WTC11 (cell line): Measurements from ENCODE around the gene DKC1. TPM values are rescaled to one million over a fixed set of nuclear protein-coding genes. Genes with fewer than 3 reads are reported as not detected.

Experiments used
- ATAC-seq: fragments of 200-7000 bp; cut with Tn5 transposase; 2 replicates; pipeline ENCODE4 v1.10.0; 2021; ENCODE audit warnings: mild to moderate bottlenecking, moderate library complexity
- CTCF ChIA-PET: fragments of 300-600 bp; sonication (Branson Sonifier 250); formaldehyde crosslinking; loops from one replicate; lab custom pipeline; 2021; ENCODE audit warnings: antibody characterized with exemption; lab: Charles Lee
- POLR2A ChIA-PET: fragments of 350-600 bp; sonication (Branson Sonifier 250); formaldehyde crosslinking; loops from one replicate; lab custom pipeline; 2021; ENCODE audit warnings: antibody characterized with exemption; lab: Charles Lee
- DNase-seq: peaks from one replicate; pipeline ENCODE4 v3.0.0; 2021; ENCODE audit warnings: low spot score
- H3K27ac Mint-ChIP-seq: 2 replicates; pipeline ENCODE4 v1.8.0; 2021; ENCODE audit warnings: mixed read lengths
- H3K27me3 Mint-ChIP-seq: 2 replicates; pipeline ENCODE4 v1.8.0; 2021; ENCODE audit warnings: low read depth, mild to moderate bottlenecking, moderate library complexity, mixed read lengths
- H3K36me3 Mint-ChIP-seq: 2 replicates; pipeline ENCODE4 v1.8.0; 2021; ENCODE audit warnings: mixed read lengths
- H3K4me1 Mint-ChIP-seq: 2 replicates; pipeline ENCODE4 v1.8.0; 2022; ENCODE audit warnings: mixed read lengths
- H3K4me3 Mint-ChIP-seq: 2 replicates; pipeline ENCODE4 v1.8.0; 2021; ENCODE audit warnings: mild to moderate bottlenecking, moderate library complexity, mixed read lengths
- H3K9me3 Mint-ChIP-seq: 2 replicates; pipeline ENCODE4 v1.8.0; 2021; ENCODE audit warnings: mixed read lengths
- AR ChIP-seq: fragments of 250-450 bp; sonication (Bioruptor Pico); IDR thresholded peaks from 2 replicates; pipeline ENCODE4 v1.9.0; 2021; ENCODE audit warnings: mild to moderate bottlenecking
- ATF1 ChIP-seq: sonication (generic); formaldehyde crosslinking; IDR thresholded peaks from 2 replicates; pipeline ENCODE4 v1.8.1; 2023; ENCODE audit warnings: mild to moderate bottlenecking, moderate library complexity, missing genetic modification reagents
- CBFB ChIP-seq: sonication (generic); formaldehyde crosslinking; IDR thresholded peaks from 2 replicates; pipeline ENCODE4 v1.8.1; 2022; ENCODE audit warnings: mild to moderate bottlenecking, low read depth, missing genetic modification reagents
- CREB1 ChIP-seq: sonication (generic); formaldehyde crosslinking; IDR thresholded peaks from 2 replicates; pipeline ENCODE4 v1.8.0; 2023; ENCODE audit warnings: mild to moderate bottlenecking, missing genetic modification reagents
- CREM ChIP-seq: sonication (generic); formaldehyde crosslinking; IDR thresholded peaks from 2 replicates; pipeline ENCODE4 v1.8.1; 2022; ENCODE audit warnings: mild to moderate bottlenecking, missing genetic modification reagents, moderate library complexity
- E2F1 ChIP-seq: sonication (generic); formaldehyde crosslinking; IDR thresholded peaks from 2 replicates; pipeline ENCODE4 v1.8.0; 2022; ENCODE audit warnings: mild to moderate bottlenecking, missing genetic modification reagents
- E2F4 ChIP-seq: sonication (generic); formaldehyde crosslinking; IDR thresholded peaks from 2 replicates; pipeline ENCODE4 v1.8.1; 2022; ENCODE audit warnings: low read depth, mild to moderate bottlenecking, moderate library complexity, missing genetic modification reagents, borderline replicate concordance
- ESRRA ChIP-seq: sonication (generic); formaldehyde crosslinking; IDR thresholded peaks from 2 replicates; pipeline ENCODE4 v1.8.1; 2022; ENCODE audit warnings: mild to moderate bottlenecking, missing genetic modification reagents, borderline replicate concordance
- ETV6 ChIP-seq: sonication (generic); formaldehyde crosslinking; IDR thresholded peaks from 2 replicates; pipeline ENCODE4 v1.8.1; 2022; ENCODE audit warnings: mild to moderate bottlenecking, missing genetic modification reagents
- FOXJ3 ChIP-seq: sonication (generic); formaldehyde crosslinking; IDR thresholded peaks from 2 replicates; pipeline ENCODE4 v1.9.0; 2021; ENCODE audit warnings: missing genetic modification reagents, mild to moderate bottlenecking, borderline replicate concordance
- IRF2 ChIP-seq: sonication (generic); formaldehyde crosslinking; IDR thresholded peaks from 2 replicates; pipeline ENCODE4 v1.8.0; 2022; ENCODE audit warnings: low read depth, missing genetic modification reagents, borderline replicate concordance
- NFATC4 ChIP-seq: fragments of 250-450 bp; sonication (Bioruptor Pico); IDR thresholded peaks from 2 replicates; pipeline ENCODE4 v1.9.0; 2021; ENCODE audit warnings: mild to moderate bottlenecking
- NFE2L1 ChIP-seq: sonication (generic); formaldehyde crosslinking; IDR thresholded peaks from 2 replicates; pipeline ENCODE4 v1.8.1; 2023; ENCODE audit warnings: missing genetic modification reagents
- OVOL2 ChIP-seq: fragments of 250-450 bp; sonication (Bioruptor Pico); IDR thresholded peaks from 2 replicates; pipeline ENCODE4 v1.9.0; 2021; ENCODE audit warnings: mild to moderate bottlenecking, borderline replicate concordance
- SMAD3 ChIP-seq: sonication (generic); formaldehyde crosslinking; IDR thresholded peaks from 2 replicates; pipeline ENCODE4 v1.8.0; 2022; ENCODE audit warnings: missing genetic modification reagents, mild to moderate bottlenecking, borderline replicate concordance
- SMAD4 ChIP-seq: sonication (generic); formaldehyde crosslinking; IDR thresholded peaks from 2 replicates; pipeline ENCODE4 v1.8.0; 2022; ENCODE audit warnings: mild to moderate bottlenecking, missing genetic modification reagents
- TCF7 ChIP-seq: sonication (generic); formaldehyde crosslinking; IDR thresholded peaks from 2 replicates; pipeline ENCODE4 v1.8.0; 2022; ENCODE audit warnings: mild to moderate bottlenecking, low read depth, missing genetic modification reagents, moderate library complexity
- TEAD1 ChIP-seq: sonication (generic); formaldehyde crosslinking; IDR thresholded peaks from 2 replicates; pipeline ENCODE4 v1.8.0; 2022; ENCODE audit warnings: mild to moderate bottlenecking, missing genetic modification reagents
- ZNF232 ChIP-seq: sonication (generic); formaldehyde crosslinking; IDR thresholded peaks from 2 replicates; pipeline ENCODE4 v1.8.0; 2022; ENCODE audit warnings: mild to moderate bottlenecking, missing genetic modification reagents
- ZNF416 ChIP-seq: fragments of 250-450 bp; sonication (Bioruptor Pico); IDR thresholded peaks from 2 replicates; pipeline ENCODE4 v1.9.0; 2021; ENCODE audit warnings: mild to moderate bottlenecking, inconsistent platforms
- ZSCAN18 ChIP-seq: fragments of 250-450 bp; sonication (Bioruptor Pico); IDR thresholded peaks from 2 replicates; pipeline ENCODE4 v2.1.2; 2022; ENCODE audit warnings: mild to moderate bottlenecking, moderate library complexity
- total RNA-seq: library from RNA; stranded (reverse); gene quantifications from 3 replicates; pipeline ENCODE4 v1.2.3, GENCODE V29; 2021

The DKC1 gene
- total RNA-seq, 1 experiment from 2014 or later, result 123 TPM

- Mint-ChIP-seq H3K27me3 (no peaks in the 10 kb centered on the region), H3K27ac (peak overlapping the region; percentile 63; the same call in 1 of the 2 replicates), H3K4me3 (no peak overlapping the region; the same call in 1 of the 2 replicates), H3K4me1 (peaks cover 42% of the 10 kb centered on the region), H3K36me3 (peaks cover 10% of the 10 kb centered on the region), H3K9me3 (peaks cover 8% of the 10 kb centered on the region)
- POLR2A ChIA-PET, result no interaction called here
- TF ChIP-seq E2F4, result no peak
- TF ChIP-seq ZNF416 (CRISPR knock-in tag), result no peak
- TF ChIP-seq SMAD4 (CRISPR knock-in tag), result no peak
- TF ChIP-seq E2F1 (CRISPR knock-in tag), result no peak
- ATAC-seq (no peak), DNase-seq (no peak)
- CTCF ChIA-PET, result no interaction called here
Measured at GRCh38 chrX:154818916-154819770, 56.5 kb downstream of the DKC1 start.

- Mint-ChIP-seq H3K4me3 (peak overlapping the region; percentile 36), H3K9me3 (peaks cover 8% of the 10 kb centered on the region), H3K27ac (peak overlapping the region; percentile 95), H3K27me3 (no peaks in the 10 kb centered on the region), H3K4me1 (peaks cover 39% of the 10 kb centered on the region), H3K36me3 (peaks cover 10% of the 10 kb centered on the region)
- ChIA-PET CTCF (no interaction called here), POLR2A (no interaction called here)
- DNase-seq, result no peak
- peak; percentile 61 for ATAC-seq
- TF ChIP-seq SMAD3 (CRISPR knock-in tag) (no peak), ETV6 (CRISPR knock-in tag) (no peak), CREM (no peak), NFE2L1 (CRISPR knock-in tag) (no peak), ZNF232 (CRISPR knock-in tag) (no peak), ZSCAN18 (CRISPR knock-in tag) (no peak), IRF2 (no peak), ZNF416 (CRISPR knock-in tag) (no peak), AR (no peak), TEAD1 (no peak), FOXJ3 (no peak), OVOL2 (CRISPR knock-in tag) (no peak), ESRRA (no peak), ATF1 (CRISPR knock-in tag) (no peak), CREB1 (no peak), NFATC4 (CRISPR knock-in tag) (no peak), E2F4 (no peak), TCF7 (no peak), CBFB (CRISPR knock-in tag) (no peak)
Measured at GRCh38 chrX:154819771-154820341, 57.2 kb downstream of the DKC1 start.
